ENCODE data around the gene VAV2.

VAV2 gene

GRCh38 chr9:133828338-133828997, 163.7 kb downstream of the VAV2 start:
- WGBS, 2 donors (ENCODE audit: extremely low coverage in 2 of 2, insufficient read length in 2 of 2, insufficient replicate concordance in 1 of 2), result no CpG with 5 or more reads among the region's 25 CpGs
- no peak overlapping the region for H2BK12ac ChIP-seq (ENCODE audit: low read length)

DNA sequence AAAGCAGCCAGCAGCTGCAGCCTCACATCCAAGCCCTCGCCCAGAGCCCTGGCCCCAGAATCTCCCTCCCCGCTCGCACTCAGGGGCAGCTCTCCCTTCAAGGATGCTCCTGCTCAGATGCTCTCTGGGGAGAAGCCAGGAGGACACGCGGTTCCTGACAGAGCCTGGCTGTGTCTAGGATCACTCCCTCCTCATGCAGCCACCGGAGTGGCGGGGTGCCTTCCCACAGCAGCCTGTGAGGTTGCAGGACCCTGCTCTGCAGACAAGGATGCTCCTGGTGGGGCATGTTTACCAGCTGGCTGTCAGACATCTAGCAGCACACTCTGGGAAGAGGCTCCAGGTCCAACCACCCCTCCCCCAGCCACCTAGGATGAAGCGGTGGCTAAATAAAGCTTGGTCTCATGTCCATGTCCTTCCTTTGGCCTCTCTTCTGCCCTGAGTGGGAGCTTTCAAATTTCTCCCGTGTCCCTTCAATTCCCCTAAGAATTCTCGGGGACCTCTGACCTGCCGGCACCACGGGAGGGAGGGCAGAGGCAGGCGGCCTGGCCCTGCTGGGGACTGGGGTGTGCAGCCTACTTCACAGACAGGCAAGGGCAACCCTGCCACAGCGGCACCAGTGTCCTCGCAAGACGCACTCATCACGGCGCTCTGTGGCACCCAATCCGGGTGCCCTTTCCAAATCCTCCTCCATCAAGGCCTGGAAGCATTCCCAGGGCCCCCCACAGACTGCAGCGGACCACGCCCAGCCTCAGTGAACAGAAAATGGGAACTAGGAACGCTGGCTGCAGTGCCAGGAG, 165.6 kb downstream of the VAV2 start:
- no CpG with 5 or more reads among the region's 22 CpGs for WGBS, 2 donors (ENCODE audit: extremely low coverage in 2 of 2, insufficient read length in 2 of 2, insufficient replicate concordance in 1 of 2)
- no peaks in the 10 kb centered on the region for H3K27me3 ChIP-seq (ENCODE audit: control insufficient read depth in 3 of 3, insufficient read depth in 3 of 3, low read depth in 1 of 3, low read length in 3 of 3)
- H3K4ac ChIP-seq (ENCODE audit: low read length), result no peak overlapping the region
- H4K8ac ChIP-seq (ENCODE audit: low read depth, low read length), result no peak overlapping the region
- H3K79me1 ChIP-seq (ENCODE audit: low read depth, low read length), result peaks cover 2% of the 10 kb centered on the region
- no peak overlapping the region for H2AK5ac ChIP-seq (ENCODE audit: low read depth, low read length)
- peaks cover 0 to 26% of the 10 kb centered on the region in 2 donors for H3K36me3 ChIP-seq (replicated peaks in 1 of 2; ENCODE audit: control insufficient read depth in 2 of 2, insufficient read depth in 2 of 2, low read length in 2 of 2)
- DNase-seq (ENCODE audit: low spot score), result no peak
- H3K27ac ChIP-seq (replicated peaks; ENCODE audit: low read length), result no peak overlapping the region
- H2BK120ac ChIP-seq (ENCODE audit: low read depth, low read length), result no peak overlapping the region
- peak overlapping the region; percentile 65 for H3K18ac ChIP-seq (ENCODE audit: low read length)
- H3K4me1 ChIP-seq (ENCODE audit: control insufficient read depth in 2 of 2, insufficient read depth in 1 of 2, low read depth in 1 of 2, low read length in 2 of 2), result peaks cover 37 to 42% of the 10 kb centered on the region in 2 donors
- no peak overlapping the region for H3K4me3 ChIP-seq (ENCODE audit: low read length in 2 of 2)
- H3K14ac ChIP-seq (ENCODE audit: low read length), result no peak overlapping the region
- peak overlapping the region; percentile 47 for H3K9ac ChIP-seq (ENCODE audit: low read depth, low read length, poor library complexity)
- H2BK5ac ChIP-seq (ENCODE audit: low read length), result no peak overlapping the region
- no peak overlapping the region for H4K91ac ChIP-seq (ENCODE audit: low read depth, low read length, poor library complexity)
- no peak overlapping the region for H2BK15ac ChIP-seq (ENCODE audit: low read length)
- H2BK12ac ChIP-seq (ENCODE audit: low read length), result no peak overlapping the region
- H3K4me2 ChIP-seq (ENCODE audit: insufficient read depth, low read length, poor library complexity, severe bottlenecking), result no peak overlapping the region
- H3K23ac ChIP-seq (ENCODE audit: low read depth, low read length, poor library complexity), result no peak overlapping the region
- H3K9me3 ChIP-seq (replicated peaks in 1 of 2; ENCODE audit: control insufficient read depth in 2 of 2, insufficient read depth in 1 of 2, low read depth in 1 of 2, low read length in 2 of 2), result no peaks in the 10 kb centered on the region
- H2AFZ ChIP-seq (ENCODE audit: low read length), result no peak overlapping the region

More at GRCh38 chr9:133828338-133828997, 163.7 kb downstream of the VAV2 start:
- H3K4me2 ChIP-seq (ENCODE audit: insufficient read depth, low read length, poor library complexity, severe bottlenecking), result no peak overlapping the region
- peaks cover 2% of the 10 kb centered on the region for H3K79me1 ChIP-seq (ENCODE audit: low read depth, low read length)
- peaks cover 0 to 1% (median 0%) of the 10 kb centered on the region in 3 experiments for H3K27me3 ChIP-seq (ENCODE audit: control insufficient read depth in 3 of 3, insufficient read depth in 3 of 3, low read depth in 1 of 3, low read length in 3 of 3)
- H3K4me3 ChIP-seq (ENCODE audit: low read length in 2 of 2), result no peak overlapping the region
- peaks cover 0 to 41% of the 10 kb centered on the region in 2 donors for H3K36me3 ChIP-seq (replicated peaks in 1 of 2; ENCODE audit: control insufficient read depth in 2 of 2, insufficient read depth in 2 of 2, low read length in 2 of 2)
- H3K23ac ChIP-seq (ENCODE audit: low read depth, low read length, poor library complexity), result no peak overlapping the region
- no peak overlapping the region for H4K8ac ChIP-seq (ENCODE audit: low read depth, low read length)
- H3K9me3 ChIP-seq (replicated peaks in 1 of 2; ENCODE audit: control insufficient read depth in 2 of 2, insufficient read depth in 1 of 2, low read depth in 1 of 2, low read length in 2 of 2), result no peaks in the 10 kb centered on the region
- H2BK15ac ChIP-seq (ENCODE audit: low read length), result no peak overlapping the region
- H3K14ac ChIP-seq (ENCODE audit: low read length), result no peak overlapping the region
- H3K27ac ChIP-seq (replicated peaks; ENCODE audit: low read length), result no peak overlapping the region
- no peak overlapping the region for H2AFZ ChIP-seq (ENCODE audit: low read length)
- H3K4me1 ChIP-seq (ENCODE audit: control insufficient read depth in 2 of 2, insufficient read depth in 1 of 2, low read depth in 1 of 2, low read length in 2 of 2), result peaks cover 25 to 26% of the 10 kb centered on the region in 2 donors
- no peak overlapping the region for H2BK5ac ChIP-seq (ENCODE audit: low read length)
- H3K9ac ChIP-seq (ENCODE audit: low read depth, low read length, poor library complexity), result no peak overlapping the region
- no peak overlapping the region for H2AK5ac ChIP-seq (ENCODE audit: low read depth, low read length)
- DNase-seq (ENCODE audit: low spot score), result no peak
- H2BK120ac ChIP-seq (ENCODE audit: low read depth, low read length), result no peak overlapping the region
- H4K91ac ChIP-seq (ENCODE audit: low read depth, low read length, poor library complexity), result no peak overlapping the region
- no peak overlapping the region for H3K4ac ChIP-seq (ENCODE audit: low read length)
- peak overlapping the region; percentile 27 for H3K18ac ChIP-seq (ENCODE audit: low read length)

- H3K18ac ChIP-seq (ENCODE audit: low read length), result peak overlapping the region; percentile 59
- no peak overlapping the region for H3K4me2 ChIP-seq (ENCODE audit: insufficient read depth, low read length, poor library complexity, severe bottlenecking)
- no peak for DNase-seq (ENCODE audit: low spot score)
- no peak overlapping the region for H3K23ac ChIP-seq (ENCODE audit: low read depth, low read length, poor library complexity)
- H3K4me3 ChIP-seq (ENCODE audit: low read length in 2 of 2), result no peak overlapping the region
- no peak overlapping the region for H2BK15ac ChIP-seq (ENCODE audit: low read length)
- H3K9me3 ChIP-seq (replicated peaks in 1 of 2; ENCODE audit: control insufficient read depth in 2 of 2, insufficient read depth in 1 of 2, low read depth in 1 of 2, low read length in 2 of 2), result no peaks in the 10 kb centered on the region
- H4K8ac ChIP-seq (ENCODE audit: low read depth, low read length), result no peak overlapping the region
- H3K4me1 ChIP-seq (ENCODE audit: control insufficient read depth in 2 of 2, insufficient read depth in 1 of 2, low read depth in 1 of 2, low read length in 2 of 2), result peaks cover 39 to 44% of the 10 kb centered on the region in 2 donors
- H4K91ac ChIP-seq (ENCODE audit: low read depth, low read length, poor library complexity), result no peak overlapping the region
- H3K14ac ChIP-seq (ENCODE audit: low read length), result no peak overlapping the region
- no peak overlapping the region for H2BK120ac ChIP-seq (ENCODE audit: low read depth, low read length)
- H2AK5ac ChIP-seq (ENCODE audit: low read depth, low read length), result peak overlapping the region; percentile 20
- no peak overlapping the region for H2AFZ ChIP-seq (ENCODE audit: low read length)
- no peak overlapping the region for H3K27ac ChIP-seq (replicated peaks; ENCODE audit: low read length)
- H3K27me3 ChIP-seq (ENCODE audit: control insufficient read depth in 3 of 3, insufficient read depth in 3 of 3, low read depth in 1 of 3, low read length in 3 of 3), result no peaks in the 10 kb centered on the region
- no CpG with 5 or more reads among the region's 17 CpGs for WGBS, 2 donors (ENCODE audit: extremely low coverage in 2 of 2, insufficient read length in 2 of 2, insufficient replicate concordance in 1 of 2)
- no peak overlapping the region for H2BK12ac ChIP-seq (ENCODE audit: low read length)
- no peak overlapping the region for H2BK5ac ChIP-seq (ENCODE audit: low read length)
- H3K4ac ChIP-seq (ENCODE audit: low read length), result no peak overlapping the region
- H3K36me3 ChIP-seq (replicated peaks in 1 of 2; ENCODE audit: control insufficient read depth in 2 of 2, insufficient read depth in 2 of 2, low read length in 2 of 2), result peaks cover 0 to 31% of the 10 kb centered on the region in 2 donors
- peaks cover 4% of the 10 kb centered on the region for H3K79me1 ChIP-seq (ENCODE audit: low read depth, low read length)
- H3K9ac ChIP-seq (ENCODE audit: low read depth, low read length, poor library complexity), result no peak overlapping the region
These were observed 166.4 kb downstream of the VAV2 start for GRCh38 chr9:133825555-133826218.

- no peak overlapping the region for H3K27ac ChIP-seq (replicated peaks; ENCODE audit: low read length)
- H3K18ac ChIP-seq (ENCODE audit: low read length), result no peak overlapping the region
- peak overlapping the region; percentile 3 for H2AK5ac ChIP-seq (ENCODE audit: low read depth, low read length)
- no peak overlapping the region for H4K8ac ChIP-seq (ENCODE audit: low read depth, low read length)
- WGBS, 2 donors (ENCODE audit: extremely low coverage in 2 of 2, insufficient read length in 2 of 2, insufficient replicate concordance in 1 of 2), result no CpG with 5 or more reads among the region's 15 CpGs
- no peak overlapping the region for H3K4me2 ChIP-seq (ENCODE audit: insufficient read depth, low read length, poor library complexity, severe bottlenecking)
- DNase-seq (ENCODE audit: low spot score), result no peak
- no peak overlapping the region for H2BK15ac ChIP-seq (ENCODE audit: low read length)
- H3K36me3 ChIP-seq (replicated peaks in 1 of 2; ENCODE audit: control insufficient read depth in 2 of 2, insufficient read depth in 2 of 2, low read length in 2 of 2), result peaks cover 0 to 27% of the 10 kb centered on the region in 2 donors
- peaks cover 4% of the 10 kb centered on the region for H3K79me1 ChIP-seq (ENCODE audit: low read depth, low read length)
- no peak overlapping the region for H4K91ac ChIP-seq (ENCODE audit: low read depth, low read length, poor library complexity)
- H3K9ac ChIP-seq (ENCODE audit: low read depth, low read length, poor library complexity), result no peak overlapping the region
- no peak overlapping the region for H3K4ac ChIP-seq (ENCODE audit: low read length)
- H3K4me1 ChIP-seq (ENCODE audit: control insufficient read depth in 2 of 2, insufficient read depth in 1 of 2, low read depth in 1 of 2, low read length in 2 of 2), result peaks cover 39 to 44% of the 10 kb centered on the region in 2 donors
- no peak overlapping the region for H2BK120ac ChIP-seq (ENCODE audit: low read depth, low read length)
- no peak overlapping the region for H2BK5ac ChIP-seq (ENCODE audit: low read length)
- H3K23ac ChIP-seq (ENCODE audit: low read depth, low read length, poor library complexity), result no peak overlapping the region
- H3K9me3 ChIP-seq (replicated peaks in 1 of 2; ENCODE audit: control insufficient read depth in 2 of 2, insufficient read depth in 1 of 2, low read depth in 1 of 2, low read length in 2 of 2), result no peaks in the 10 kb centered on the region
- H3K14ac ChIP-seq (ENCODE audit: low read length), result no peak overlapping the region
- no peaks in the 10 kb centered on the region for H3K27me3 ChIP-seq (ENCODE audit: control insufficient read depth in 3 of 3, insufficient read depth in 3 of 3, low read depth in 1 of 3, low read length in 3 of 3)
- H2BK12ac ChIP-seq (ENCODE audit: low read length), result no peak overlapping the region
- H2AFZ ChIP-seq (ENCODE audit: low read length), result no peak overlapping the region
- H3K4me3 ChIP-seq (ENCODE audit: low read length in 2 of 2), result no peak overlapping the region
These were observed 167.3 kb downstream of the VAV2 start for GRCh38 chr9:133824802-133825186.

All from neuronal stem cell (in vitro differentiated cells).